ENCODE data around the gene SLIT1.

SLIT1 gene

DNA sequence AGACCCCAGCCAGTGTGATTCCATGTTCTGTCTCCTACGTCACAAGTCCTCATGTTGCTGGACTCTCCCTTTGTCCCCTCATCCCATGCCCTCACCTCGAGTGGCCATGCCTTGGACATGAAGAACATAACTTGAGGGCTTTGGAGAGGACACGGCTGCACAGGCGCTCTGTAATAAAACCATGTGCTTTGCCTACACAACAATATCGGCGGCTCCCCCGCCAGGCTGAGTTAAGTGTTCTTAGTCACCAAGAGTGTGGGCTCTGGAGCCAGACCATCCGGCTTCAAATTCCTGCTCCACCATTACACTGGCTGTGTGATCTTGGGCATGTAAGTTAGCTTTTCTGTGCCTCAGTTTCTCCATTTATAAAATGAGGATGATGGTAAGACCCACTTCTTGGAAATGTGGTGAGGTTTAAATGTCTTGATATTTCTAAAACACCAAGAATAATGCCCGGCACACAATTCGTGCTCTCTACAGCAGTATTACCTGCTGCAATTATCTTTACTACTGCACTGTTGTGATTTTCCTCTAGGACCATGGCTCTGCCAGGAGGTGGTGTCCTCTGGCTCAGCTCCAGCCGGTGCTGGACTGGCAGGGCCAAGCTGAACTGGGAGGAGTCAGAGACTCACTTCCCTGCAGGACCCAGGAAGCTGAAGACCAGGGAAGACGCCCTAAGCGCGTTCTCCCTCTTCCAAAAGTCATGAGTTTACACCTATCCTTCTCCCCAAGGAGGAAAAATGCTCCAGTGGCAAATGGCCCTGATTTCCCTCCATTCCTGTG is 15.7 kb downstream of the SLIT1 start:
- no peak for DNase-seq

DNA sequence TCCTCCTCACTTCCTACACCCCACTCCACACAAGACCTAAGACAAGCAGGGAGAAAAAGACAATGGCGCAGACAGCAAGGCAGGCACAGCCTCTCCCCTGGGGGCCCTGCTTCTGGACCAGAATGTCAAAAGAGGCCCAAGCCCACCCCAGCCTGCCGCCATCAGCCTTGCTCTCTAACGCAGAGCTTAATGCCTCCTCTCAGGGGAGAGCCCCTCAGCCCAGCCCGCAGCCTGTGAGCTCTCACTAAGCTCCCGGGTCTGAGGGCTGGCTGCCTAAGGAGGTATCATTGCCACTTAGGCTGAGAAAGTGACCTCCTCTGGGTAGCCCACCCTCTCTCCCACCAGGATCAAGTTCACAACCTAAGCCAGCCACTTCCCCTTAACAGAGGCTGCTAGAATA is 16.7 kb downstream of the SLIT1 start:
- no peak for DNase-seq

DNA sequence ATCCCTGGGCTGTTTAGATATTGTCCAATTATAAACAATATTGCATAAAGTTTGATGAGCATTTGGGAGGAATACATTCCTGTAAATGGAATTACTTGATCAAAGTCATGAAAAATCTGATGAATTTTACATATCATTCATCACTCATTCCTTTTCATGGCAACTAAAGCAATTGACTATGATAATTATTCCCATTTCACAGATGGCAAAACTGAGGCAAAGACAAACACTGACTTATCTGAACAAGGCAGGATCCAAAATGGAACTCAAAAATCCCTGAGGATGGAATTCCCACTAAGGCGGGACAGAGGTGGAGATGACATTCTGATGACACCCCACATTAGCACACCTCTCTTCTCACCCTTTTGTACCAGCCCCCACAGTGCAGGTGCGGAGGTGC is 17.1 kb downstream of the SLIT1 start:
- no peak for DNase-seq

DNA sequence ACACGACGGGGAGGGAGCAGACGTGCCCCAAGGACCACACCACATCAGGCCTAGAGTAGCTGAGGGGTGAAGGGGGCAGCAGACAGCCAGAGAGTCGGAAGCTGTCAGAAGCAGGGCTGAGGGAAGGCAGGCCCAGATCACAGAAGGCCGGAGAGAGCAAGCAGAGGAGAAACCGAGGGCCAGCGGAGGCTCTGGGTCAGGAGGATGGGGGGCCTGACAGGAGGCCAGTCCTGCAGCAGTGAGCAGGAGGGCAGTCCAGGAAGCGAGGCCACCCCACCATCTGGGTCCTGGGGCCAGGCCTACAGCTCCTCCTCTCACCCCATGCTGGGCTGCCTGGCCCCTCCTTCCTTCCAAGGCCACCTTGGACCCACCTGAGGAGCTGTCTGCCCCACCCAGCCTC is 20.3 kb downstream of the SLIT1 start:
- no peak for DNase-seq

DNA sequence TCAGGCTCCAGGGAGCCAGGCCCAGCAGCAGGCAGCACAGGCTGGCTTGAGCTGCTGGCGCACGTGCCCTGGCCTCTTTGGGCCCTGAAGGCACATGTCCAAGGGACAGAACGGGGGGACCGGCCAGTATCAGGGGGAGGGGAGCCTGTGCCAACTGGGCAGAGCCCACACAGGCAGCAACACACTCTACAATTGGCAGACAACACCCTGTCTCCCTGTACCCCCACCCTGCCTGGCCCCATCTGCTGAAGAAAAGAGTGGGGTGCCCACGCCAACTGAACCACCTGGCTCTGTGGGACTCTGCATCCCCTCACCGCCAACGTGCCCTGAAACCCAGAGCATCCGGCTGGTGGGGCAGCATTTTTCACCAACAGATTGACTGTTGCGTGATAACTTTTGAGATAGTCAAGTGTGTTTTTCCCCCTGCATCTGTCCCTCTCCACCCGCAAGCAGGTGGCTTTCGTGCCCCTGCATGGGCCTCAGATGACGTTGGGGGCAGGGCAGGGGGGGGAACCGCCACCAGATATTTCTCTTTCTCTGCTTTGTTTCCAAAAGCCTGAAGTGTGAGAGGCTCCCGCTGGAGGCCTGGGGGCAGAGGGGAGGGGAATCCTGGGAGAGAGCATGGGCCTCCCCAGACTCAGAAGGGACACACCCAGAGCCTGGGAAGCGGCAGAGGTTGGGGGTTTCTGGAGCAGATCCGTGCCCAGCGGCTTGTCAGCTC is 21.8 kb downstream of the SLIT1 start:
- no peak for DNase-seq

DNA sequence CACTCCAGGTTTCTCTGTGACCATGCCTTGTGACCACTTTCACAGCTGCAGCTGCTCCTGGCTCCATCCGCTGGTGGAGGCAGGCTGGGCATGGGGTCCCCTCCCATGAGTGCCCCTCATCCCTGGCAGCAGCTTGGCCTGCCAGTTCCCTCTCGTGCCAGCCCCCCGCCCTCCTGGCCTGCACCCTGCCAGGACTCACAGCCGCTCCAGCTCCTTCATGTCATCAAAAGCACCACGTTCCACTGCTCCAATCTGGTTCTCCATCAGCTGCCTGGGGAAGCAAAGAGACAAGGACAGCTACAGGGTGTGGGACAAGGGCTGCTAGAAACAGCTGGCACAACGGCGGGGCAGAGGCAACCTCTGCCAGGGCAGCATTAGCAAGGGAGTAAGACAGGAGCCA is 22.6 kb downstream of the SLIT1 start:
- DNase-seq, result no peak

DNA sequence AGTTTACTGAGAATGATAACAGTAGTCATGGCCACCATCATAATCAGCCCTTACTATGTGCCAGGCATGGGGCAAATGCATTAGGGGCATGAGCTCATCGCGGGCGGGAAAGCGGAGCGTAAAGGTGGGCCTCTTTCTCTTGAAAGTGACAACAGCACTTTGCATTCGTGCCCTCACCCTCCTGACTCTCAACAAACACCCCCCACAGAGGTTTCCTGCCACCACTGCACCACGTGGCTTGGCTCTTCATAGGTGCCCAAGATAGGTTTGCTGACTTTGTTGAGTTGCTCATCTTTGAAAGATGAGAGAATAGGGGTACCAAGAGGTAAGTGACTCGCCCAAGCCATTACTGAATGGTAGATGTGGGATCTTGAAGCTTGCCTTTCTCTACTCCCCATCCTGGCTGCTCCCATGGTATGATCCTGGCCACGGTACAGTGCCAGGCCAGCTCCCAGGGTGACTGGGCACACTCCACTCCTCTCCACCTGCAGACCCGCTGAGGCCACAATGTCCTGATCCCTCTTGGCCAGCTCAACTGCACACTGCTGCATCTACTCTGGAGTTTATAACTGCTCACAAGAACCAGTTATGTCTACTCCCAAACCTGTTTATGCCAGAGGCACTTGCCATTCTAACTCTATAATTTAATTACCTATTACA is 26.0 kb downstream of the SLIT1 start:
- DNase-seq, result no peak

DNA sequence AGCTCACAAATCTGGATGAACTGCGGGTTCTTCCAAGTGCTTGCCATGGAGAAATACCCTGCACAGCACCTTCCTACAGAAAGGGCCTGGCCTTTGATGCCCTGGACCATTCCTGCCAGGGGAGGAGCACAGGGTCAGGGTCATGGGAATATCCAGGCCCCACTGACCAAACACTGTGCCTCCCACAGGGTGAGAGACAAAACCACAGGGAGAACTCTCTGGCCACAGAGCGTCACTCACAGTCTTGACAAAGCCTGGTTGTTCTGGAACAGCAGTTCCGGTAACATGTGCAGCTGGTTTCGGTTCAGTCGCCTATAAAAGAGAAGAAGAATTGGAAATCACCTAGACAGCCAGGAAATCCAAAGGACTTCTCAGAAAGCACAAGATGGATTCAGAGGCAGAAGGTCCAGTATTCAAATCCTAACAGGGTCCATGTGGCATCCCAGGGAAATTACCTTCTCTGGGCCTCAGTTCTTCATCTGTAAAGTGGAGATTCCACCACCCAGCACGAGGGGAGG is 28.1 kb downstream of the SLIT1 start:
- no peak for DNase-seq

DNA sequence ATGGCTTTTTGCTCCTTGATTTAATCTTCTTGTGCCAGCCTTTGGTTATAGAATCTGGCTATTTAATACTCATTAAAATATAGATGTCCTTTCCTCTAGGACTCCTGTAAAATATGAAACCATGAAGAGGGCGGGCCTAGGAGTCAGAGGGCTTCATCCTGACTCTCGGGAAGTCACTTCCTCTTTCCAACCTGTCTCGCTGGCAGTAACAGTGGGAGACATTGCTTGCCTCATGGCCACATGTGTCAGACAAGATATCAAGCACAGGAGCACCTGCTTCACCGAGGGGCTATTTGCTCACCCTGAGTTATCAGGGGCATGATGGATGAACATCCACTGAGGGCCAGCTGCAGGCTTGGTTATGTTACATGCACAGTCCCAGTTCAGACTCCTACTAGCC is 31.0 kb downstream of the SLIT1 start:
- no peak for DNase-seq

DNA sequence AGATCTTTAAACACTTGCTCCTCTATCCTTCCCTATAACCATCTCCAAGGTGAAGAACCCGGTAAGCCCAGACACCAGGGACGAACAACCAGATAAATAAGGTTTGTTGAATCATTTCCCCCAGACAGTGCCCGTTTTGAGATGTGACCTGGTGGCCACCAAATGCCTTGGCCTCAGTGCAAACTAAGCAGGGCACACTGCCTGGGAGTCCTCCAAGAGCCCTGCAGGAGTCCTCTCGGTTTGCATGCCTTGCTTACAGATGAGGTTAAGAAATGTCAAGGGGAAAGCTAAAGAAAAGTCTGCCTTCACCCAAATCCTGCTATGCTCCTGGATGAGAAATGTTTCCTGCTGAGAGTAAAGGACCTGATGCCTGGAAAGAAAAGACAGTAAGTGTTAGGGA is 31.6 kb downstream of the SLIT1 start:
- no peak for DNase-seq

DNA sequence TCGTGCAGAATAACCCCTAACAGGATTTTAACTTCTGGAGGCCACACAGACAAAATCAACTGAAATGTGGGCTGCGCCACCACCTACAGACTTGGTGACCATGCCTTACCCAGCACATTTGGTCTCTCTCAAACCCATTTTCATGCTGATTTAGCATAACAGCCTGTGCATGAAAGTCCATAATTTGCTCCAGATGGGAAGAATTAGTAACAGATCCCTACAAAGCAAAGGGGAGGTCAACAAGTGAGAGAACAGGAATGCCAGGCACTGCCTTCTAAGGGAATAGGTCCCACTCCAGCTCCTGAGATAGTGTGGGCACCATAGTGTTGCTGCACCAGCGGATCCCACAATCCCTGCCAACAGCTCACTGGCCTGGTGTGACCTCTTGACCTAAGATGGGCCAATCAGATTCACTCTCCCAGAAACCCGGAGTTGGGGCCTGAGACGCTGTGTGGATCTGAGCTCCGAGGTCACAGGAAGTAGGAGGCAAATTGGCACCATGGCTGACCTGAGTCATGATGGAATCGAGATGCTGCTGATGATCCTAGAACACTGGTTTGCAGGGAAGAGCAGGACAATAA is 32.4 kb downstream of the SLIT1 start:
- DNase-seq, result no peak

DNA sequence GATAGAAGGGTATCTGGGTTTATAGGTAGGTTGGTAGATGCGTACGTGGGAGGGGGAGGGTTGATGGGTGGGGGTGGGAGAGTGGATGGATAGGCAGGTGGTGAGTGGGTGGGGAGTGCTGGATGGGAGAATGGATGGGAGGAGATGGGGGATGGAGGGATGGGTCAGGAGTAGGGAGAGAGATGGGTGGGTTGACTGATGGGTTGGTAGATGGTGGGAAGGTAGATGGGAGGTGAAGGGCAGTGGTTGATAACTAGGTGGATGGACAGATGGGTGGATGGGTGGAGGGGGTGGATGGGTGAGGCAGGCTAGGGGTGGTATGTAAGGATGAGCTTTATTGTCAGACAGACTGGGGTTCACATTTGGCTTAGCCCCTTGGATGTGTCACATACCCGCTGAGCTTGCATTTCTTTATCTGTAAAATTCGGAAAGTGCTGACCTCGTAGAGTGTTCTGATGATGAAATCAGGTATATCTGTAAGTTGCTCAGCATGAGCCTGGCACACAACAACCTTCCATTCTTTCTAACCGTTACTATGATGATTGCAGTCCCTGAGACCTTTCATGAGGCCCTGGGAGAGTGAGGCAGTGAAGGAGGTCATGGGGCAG is 34.3 kb downstream of the SLIT1 start:
- DNase-seq, result no peak

DNA sequence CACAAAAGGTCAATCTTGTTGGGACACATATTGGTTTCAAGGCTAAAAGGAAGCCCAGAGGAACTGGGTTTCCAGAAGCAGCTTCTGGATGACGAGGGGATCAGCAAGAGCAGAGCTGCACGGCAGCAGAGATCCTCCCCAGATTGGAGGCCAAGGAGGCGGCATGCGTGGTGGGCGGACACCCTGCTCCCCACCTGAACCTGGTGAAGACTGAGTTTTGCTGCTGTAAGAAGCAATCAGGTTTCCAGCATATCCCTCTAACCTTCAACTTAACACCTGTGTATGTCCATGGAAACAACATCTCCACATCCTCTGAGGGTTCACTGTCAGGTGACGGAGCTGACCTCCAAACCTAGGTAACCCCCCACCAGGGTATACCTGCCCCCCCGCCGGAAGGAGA is 35.1 kb downstream of the SLIT1 start:
- no peak for DNase-seq

DNA sequence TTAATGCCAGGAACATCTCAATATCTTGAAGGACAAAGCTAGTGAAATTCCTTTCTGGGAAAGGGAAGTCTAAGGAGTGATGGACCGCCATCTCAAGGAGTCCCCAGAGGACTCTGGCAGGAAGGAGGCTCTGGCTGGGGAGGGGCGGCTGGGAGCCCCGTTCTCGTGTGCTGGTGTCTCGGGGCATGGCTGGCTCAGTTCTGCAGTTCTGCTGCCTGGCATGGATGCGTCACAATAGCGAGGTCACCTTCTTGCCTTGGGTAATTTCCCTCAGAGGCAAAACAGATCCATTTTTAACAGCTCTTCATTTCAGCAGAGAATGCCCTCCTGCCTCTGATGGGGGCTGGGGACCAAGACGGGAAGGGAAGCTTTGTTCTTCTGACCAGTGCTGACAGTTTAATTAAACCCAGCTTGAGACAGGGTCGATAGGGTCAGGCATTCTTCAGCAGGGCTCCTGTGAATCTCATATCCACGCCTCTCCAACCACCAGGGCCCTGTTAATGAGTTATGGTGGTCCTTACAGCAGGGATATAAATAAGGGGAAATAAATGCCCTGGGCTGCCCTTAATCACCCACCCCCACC is 35.7 kb downstream of the SLIT1 start:
- DNase-seq, result no peak

DNA sequence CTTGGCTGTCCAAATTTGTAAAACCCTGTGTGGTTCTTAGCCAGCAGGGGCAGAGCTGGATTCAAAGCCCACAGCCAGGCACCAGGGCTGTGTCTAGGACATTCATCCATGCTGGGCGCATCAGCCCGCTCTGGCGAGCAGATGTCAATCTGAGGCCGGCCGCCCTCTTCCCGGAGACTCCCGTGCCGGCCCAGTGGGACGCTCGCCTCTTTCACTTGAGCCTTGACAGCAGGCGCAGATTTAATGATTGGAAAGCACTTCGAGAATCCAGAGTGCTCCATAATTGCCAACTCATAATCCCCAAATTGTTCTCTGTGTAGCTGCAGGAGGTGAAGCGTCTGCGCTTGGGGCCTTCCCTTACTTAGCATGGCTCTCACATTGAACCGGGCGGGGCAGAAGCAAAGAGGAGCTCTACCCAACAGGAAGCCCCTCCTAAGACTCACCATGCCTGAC is 36.7 kb downstream of the SLIT1 start:
- DNase-seq, result no peak

DNA sequence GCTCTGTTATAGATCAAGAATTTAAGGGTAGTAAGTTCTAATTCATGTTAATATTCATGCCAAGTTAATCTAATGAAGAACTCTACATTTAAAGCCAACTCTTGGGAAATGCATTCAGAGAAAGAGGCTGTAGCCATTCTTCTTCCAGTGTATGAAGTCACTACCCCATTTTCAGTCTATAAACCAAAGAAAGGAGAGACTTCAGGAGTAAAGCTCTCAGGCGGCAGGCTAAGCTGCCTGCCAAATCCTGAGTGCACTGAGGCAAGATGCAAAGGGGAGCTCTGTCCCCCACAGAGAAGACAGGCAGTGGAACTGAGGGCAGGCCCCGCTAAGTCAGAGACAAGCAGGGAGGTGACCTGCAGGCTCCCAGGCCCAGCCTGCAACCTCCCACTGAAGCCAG is 41.5 kb downstream of the SLIT1 start:
- DNase-seq, result no peak

DNA sequence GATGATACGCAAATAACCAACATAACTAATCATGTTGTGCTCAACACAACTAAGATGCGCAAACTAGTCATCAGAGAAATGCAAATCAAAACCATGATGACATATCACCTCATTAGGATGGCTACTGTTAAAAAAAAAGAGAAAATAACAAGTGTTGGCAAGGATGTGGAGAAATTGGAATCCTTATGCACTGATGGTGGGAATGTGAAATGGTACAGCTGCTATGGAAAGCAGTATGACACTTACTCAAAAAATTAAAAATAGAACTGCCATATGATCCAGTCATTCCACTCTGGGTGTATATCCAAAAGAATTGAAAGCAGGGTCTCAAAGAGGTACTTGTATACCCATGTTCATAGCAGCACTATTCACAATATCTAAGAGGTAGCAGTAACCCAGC is 42.9 kb downstream of the SLIT1 start:
- DNase-seq, result no peak

DNA sequence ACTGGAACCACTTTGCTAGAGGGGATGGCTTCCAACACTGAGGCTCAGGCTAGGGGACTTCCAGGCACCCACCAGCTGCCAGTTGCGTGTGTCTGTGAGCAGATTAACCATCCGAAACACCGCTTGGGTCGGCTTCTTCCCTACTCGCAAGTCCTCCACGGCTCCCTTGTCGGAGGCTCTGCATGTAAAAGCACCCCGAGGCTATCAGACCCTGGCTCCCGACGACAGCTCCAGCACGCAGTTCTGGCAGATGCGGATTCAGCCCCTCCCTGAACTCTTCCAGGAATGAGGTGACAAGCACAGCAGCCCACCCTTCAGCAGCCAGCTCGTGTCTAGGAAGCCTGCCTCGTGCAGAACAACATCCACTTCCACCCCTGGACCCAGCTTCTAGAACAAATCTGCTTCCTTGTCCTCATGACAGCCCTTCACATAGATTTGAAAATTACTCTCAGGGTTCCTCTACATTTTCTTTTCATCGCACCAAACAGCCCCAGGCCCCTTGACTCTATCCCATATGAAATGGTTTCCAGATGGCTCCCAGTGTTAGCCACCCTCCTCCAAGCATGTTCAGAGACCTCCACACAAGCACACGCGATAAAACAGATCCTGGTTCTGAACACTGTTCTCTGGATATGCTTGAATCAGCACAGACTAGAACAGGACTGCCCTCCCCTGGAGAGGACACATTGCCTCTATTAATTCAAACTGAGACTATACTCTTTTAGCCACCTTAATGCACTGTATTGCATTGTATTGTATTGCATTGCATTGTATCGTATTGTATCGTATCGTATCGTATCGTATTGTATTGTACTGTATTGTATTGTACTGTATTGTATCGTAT is 44.6 kb downstream of the SLIT1 start:
- no peak for DNase-seq

DNA sequence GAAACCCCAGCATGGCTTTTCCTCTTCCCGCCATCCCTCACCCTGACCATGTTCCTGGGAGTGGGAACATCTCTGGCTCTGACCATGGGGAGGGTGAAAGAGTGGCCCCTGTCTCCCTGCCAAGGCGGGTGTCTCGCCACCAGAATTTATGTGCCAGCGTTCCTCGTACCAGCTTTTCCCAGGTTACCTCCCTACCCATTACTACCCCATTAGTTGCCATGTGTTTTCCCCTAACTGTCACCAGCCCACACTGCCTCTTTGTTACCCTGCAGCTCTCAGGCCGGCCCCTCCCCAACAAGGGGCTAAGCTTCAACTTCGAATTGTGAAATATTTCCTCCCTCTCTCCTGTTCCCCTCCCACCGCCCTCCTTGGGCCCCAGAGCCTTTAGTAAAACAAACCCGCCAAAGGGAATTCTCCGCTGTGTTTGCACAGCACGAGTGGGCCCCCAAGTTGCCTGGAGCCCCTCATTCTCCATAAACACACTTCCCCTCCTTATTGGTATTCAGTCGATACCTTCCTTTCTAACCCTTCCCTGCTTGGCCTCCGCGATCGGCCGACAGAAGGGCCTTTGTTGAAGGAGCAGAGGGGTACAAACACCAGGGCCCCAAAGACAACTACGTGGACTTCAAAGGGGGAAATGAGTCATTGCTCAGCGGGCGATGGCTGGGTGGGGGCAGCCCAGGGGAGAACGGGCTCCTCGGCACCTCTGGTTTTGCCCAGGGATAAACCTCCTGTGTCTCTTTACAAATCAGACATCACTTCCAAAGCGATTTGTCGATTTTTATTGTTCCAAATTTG is 45.5 kb downstream of the SLIT1 start:
- no peak for DNase-seq

DNA sequence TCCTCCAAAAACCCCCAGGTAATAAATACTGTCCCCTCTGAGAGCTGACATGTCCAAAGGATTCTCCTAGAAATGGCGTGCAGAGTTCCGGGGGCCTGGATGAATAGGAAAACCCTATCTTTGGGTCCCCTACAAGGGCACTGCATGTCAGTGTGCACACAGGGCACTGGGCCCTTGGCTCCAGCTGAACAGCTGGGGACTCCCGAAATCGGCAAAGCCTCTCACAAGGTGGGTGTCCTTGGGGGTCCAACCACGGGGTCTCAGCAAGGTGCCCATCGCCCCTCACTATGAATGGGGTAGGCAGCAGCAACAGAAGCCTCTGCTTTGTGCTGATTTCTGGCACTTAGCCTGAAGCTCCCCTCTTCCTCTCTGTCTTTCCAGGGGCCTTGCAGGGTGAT is 46.1 kb downstream of the SLIT1 start:
- no peak for DNase-seq

DNA sequence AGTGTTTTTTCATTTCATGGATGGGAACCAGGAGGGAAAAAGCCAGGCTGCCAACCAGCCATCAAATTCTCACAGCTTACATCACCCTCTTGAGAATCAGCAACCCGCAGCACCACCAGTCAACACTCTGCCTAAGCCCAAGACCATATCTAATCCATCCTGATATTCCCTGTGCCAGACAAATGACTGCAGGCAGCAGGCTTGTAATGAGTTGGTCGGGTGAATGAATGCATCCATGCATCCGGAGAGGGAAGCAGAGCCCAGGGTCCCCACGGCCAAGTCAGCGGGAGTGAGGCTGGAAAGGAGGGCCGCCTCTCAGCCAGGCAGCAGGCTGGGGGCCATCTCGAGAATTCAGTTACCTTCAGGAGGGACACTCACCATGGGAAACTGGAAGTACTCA is 46.9 kb downstream of the SLIT1 start:
- no peak for DNase-seq

Data from fibroblast of skin of back (primary cell).